PC-9 (cell line): ENCODE results near the gene NAA25. TPM values are rescaled to one million over a fixed set of nuclear protein-coding genes. Genes with fewer than 3 reads are reported as not detected.

Source experiments
- BruUV-seq: library from RNA; stranded (reverse); fragments of 400-500 nt; replicated peaks from 2 replicates; lab custom pipeline; 2021; lab: Mats Ljungman, UMichigan
- CTCF ChIA-PET: fragments of 300-600 bp; sonication (Branson Sonifier 250); formaldehyde crosslinking; loops from one replicate; lab custom pipeline; 2022; ENCODE audit warnings: antibody characterized with exemption; lab: Charles Lee
- POLR2A ChIA-PET: fragments of 300-600 bp; sonication (Branson Sonifier 250); formaldehyde crosslinking; loops from one replicate; lab custom pipeline; 2022; ENCODE audit warnings: antibody characterized with exemption; ENCODE audit not compliant: unreplicated experiment; lab: Charles Lee
- DNase-seq, 2 experiments: peaks; one replicate each; pipeline versions ENCODE4 v3.0.0 to v3.0.0-alpha.2; 2015 to 2022; ENCODE audit warnings: mixed read lengths in 1 of 2
- H2AFZ ChIP-seq: fragments of 200-600 bp; sonication (generic); 2 replicates; pipeline ENCODE4 v1.8.1; 2017; ENCODE audit warnings: antibody characterized with exemption
- H3F3A ChIP-seq: fragments of 200-600 bp; sonication (generic); 2 replicates; pipeline ENCODE4 v1.8.1; 2017; ENCODE audit warnings: antibody characterized with exemption, mild to moderate bottlenecking, low read depth; ENCODE audit not compliant: insufficient read depth
- H3K27ac ChIP-seq: fragments of 200-600 bp; sonication (generic); 2 replicates; pipeline ENCODE4 v1.6.1; 2016; ENCODE audit warnings: mixed run types
- H3K27me3 ChIP-seq: fragments of 200-600 bp; sonication (generic); 2 replicates; pipeline ENCODE4 v1.6.1; 2016; ENCODE audit warnings: low read depth, mixed run types; ENCODE audit not compliant: insufficient read depth
- H3K36me3 ChIP-seq: fragments of 200-600 bp; sonication (generic); 2 replicates; pipeline ENCODE4 v1.6.1; 2016; ENCODE audit warnings: low read depth, mixed run types
- H3K4me1 ChIP-seq: fragments of 200-600 bp; sonication (generic); replicated peaks from 2 replicates; pipeline ENCODE4 v1.6.1; 2016; ENCODE audit warnings: mixed run types; ENCODE audit not compliant: insufficient read depth
- H3K4me2 ChIP-seq: fragments of 200-600 bp; sonication (generic); 2 replicates; pipeline ENCODE4 v1.6.1; 2017; ENCODE audit warnings: mixed run types
- H3K4me3 ChIP-seq: fragments of 200-600 bp; sonication (generic); 2 replicates; pipeline ENCODE4 v1.6.1; 2016; ENCODE audit warnings: mixed run types
- H3K79me2 ChIP-seq: fragments of 200-600 bp; sonication (generic); 2 replicates; pipeline ENCODE4 v1.6.1; 2017; ENCODE audit warnings: low read depth, mixed run types
- H3K9me2 ChIP-seq: fragments of 200-600 bp; sonication (generic); 2 replicates; pipeline ENCODE4 v1.8.1; 2017; ENCODE audit warnings: mild to moderate bottlenecking; ENCODE audit not compliant: insufficient read depth
- H3K9me3 ChIP-seq: fragments of 200-600 bp; sonication (generic); 2 replicates; pipeline ENCODE4 v1.8.1; 2016; ENCODE audit warnings: low read depth; ENCODE audit not compliant: insufficient read depth
- H4K20me1 ChIP-seq: fragments of 200-600 bp; sonication (generic); 2 replicates; pipeline ENCODE4 v1.8.1; 2017; ENCODE audit not compliant: insufficient read depth
- CTCF ChIP-seq: fragments of 200-600 bp; sonication (generic); conservative IDR thresholded peaks from 2 replicates; pipeline ENCODE4 v1.6.1; 2017; ENCODE audit warnings: mixed run types, antibody characterized with exemption, mild to moderate bottlenecking, moderate library complexity
- EZH2 ChIP-seq: fragments of 200-600 bp; sonication (generic); IDR thresholded peaks from 2 replicates; pipeline ENCODE4 v1.8.0; 2017; ENCODE audit warnings: antibody characterized with exemption, low read depth
- intact Hi-C: fragments of 100-400 bp; cut with micrococcal nuclease; formaldehyde crosslinking; loops from one replicate; pipeline ENCODE4 v1.10.0; 2022; ENCODE audit not compliant: unreplicated experiment
- total RNA-seq: library from RNA; stranded (reverse); gene quantifications from 2 replicates; pipeline ENCODE4 v1.2.3, GENCODE V29; 2021

NAA25 gene
- total RNA-seq, 1 experiment from 2014 or later: 37.0 TPM

DNA sequence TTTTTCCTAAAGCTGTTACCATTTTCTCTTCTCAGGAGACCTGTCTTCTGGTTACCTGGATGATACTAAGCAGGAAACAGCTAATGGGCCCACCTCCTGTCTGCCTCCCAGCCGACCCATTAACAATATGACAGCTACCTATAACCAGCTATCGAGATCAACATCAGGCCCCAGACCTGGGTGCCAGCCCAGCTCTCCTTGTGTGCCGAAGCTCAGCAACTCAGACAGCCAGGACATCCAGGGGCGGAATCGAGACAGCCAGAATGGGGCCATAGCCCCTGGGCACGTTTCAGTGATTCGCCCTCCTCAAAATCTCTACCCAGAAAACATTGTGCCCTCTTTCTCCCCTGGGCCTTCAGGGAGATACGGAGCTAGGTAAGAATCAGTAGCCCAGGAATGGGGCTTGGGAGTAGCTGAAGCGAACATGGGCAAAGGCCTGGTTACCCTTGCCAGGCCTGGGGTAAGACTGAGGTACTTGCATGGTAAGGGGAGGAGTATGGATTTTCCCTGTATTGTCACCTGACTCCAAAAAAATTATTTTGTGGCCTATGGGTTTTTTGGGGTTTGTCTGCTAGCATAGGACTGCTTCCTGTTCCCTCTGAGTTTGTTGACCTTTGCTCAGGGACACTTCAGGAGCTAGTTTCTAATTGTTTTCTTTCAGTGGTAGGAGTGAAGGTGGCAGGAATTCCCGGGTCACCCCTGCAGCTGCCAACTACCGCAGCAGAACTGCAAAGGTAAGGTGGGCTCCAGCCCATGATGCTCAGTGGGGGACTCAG lies 43.4 kb upstream of the NAA25 start:
- no peak overlapping the region for H2AFZ ChIP-seq
- no peaks in the 10 kb centered on the region; the same call in 1 of the 2 replicates for H3K9me2 ChIP-seq
- H3K27ac ChIP-seq: no peak overlapping the region
- no peaks in the 10 kb centered on the region for H3K9me3 ChIP-seq
- H3K4me1 ChIP-seq: peaks cover 37% of the 10 kb centered on the region
- no peak overlapping the region for H3K4me2 ChIP-seq
- TF ChIP-seq EZH2 (no peak), CTCF (no peak)
- H3K27me3 ChIP-seq: no peaks in the 10 kb centered on the region
- intact Hi-C loops: no loop called here
- POLR2A ChIA-PET: interaction anchor here (0.9 kb wide), 1 partner anchor 12 kb away, joined by 7 read pairs; no protein-coding TSS in a partner anchor
- no peak for DNase-seq
- peaks cover 56% of the 10 kb centered on the region for H3F3A ChIP-seq
- H3K79me2 ChIP-seq: peaks cover 19% of the 10 kb centered on the region
- H4K20me1 ChIP-seq: peaks cover 5% of the 10 kb centered on the region; the same call in 1 of the 2 replicates
- no peak overlapping the region for H3K4me3 ChIP-seq
- H3K36me3 ChIP-seq: peaks cover 46% of the 10 kb centered on the region
- BruUV-seq: no TSS peak
- CTCF ChIA-PET: interaction anchor here (0.7 kb wide), 1 partner anchor 235 kb away, joined by 13 read pairs; no protein-coding TSS in a partner anchor

- Histone ChIP-seq H3K4me1 (peaks cover 37% of the 10 kb centered on the region), H3K79me2 (peaks cover 24% of the 10 kb centered on the region), H3F3A (peaks cover 53% of the 10 kb centered on the region), H3K27ac (peak overlapping the region; percentile 72), H3K36me3 (peaks cover 57% of the 10 kb centered on the region), H3K4me3 (no peak overlapping the region), H3K27me3 (no peaks in the 10 kb centered on the region), H3K4me2 (peak overlapping the region; percentile 51), H3K9me3 (no peaks in the 10 kb centered on the region), H3K9me2 (no peaks in the 10 kb centered on the region; the same call in 1 of the 2 replicates), H2AFZ (no peak overlapping the region), H4K20me1 (peaks cover 2% of the 10 kb centered on the region; the same call in 1 of the 2 replicates)
- peak; percentile 85 to 98 for DNase-seq
- intact Hi-C loops: loop anchor here (1.0 to 10.0 kb wide), 3 partner anchors 27 to 55 kb away; no protein-coding TSS in a partner anchor
- ChIA-PET POLR2A (interaction anchor here (0.7 kb wide), 1 partner anchor 53 kb away, joined by 6 read pairs; no protein-coding TSS in a partner anchor), CTCF (interaction anchor here (0.7 kb wide), 1 partner anchor 1699 kb away, joined by 3 read pairs; no protein-coding TSS in a partner anchor)
- BruUV-seq: no TSS peak
- TF ChIP-seq CTCF (no peak), EZH2 (no peak)
Measured at GRCh38 chr12:112149596-112149995, 41.0 kb upstream of the NAA25 start.

- Histone ChIP-seq H3K27ac (peak overlapping the region; percentile 72), H3K27me3 (no peaks in the 10 kb centered on the region), H3K4me2 (peak overlapping the region; percentile 36), H3K9me3 (no peaks in the 10 kb centered on the region), H3K4me1 (peaks cover 37% of the 10 kb centered on the region), H2AFZ (no peak overlapping the region), H3K9me2 (no peaks in the 10 kb centered on the region; the same call in 1 of the 2 replicates), H3F3A (peaks cover 53% of the 10 kb centered on the region), H4K20me1 (no peaks in the 10 kb centered on the region), H3K79me2 (peaks cover 24% of the 10 kb centered on the region), H3K4me3 (no peak overlapping the region), H3K36me3 (peaks cover 66% of the 10 kb centered on the region)
- ChIA-PET CTCF (interaction anchor here (0.6 kb wide), 1 partner anchor 77 kb away, joined by 3 read pairs; no protein-coding TSS in a partner anchor), POLR2A (interaction anchor here (0.5 to 0.6 kb wide), 2 partner anchors 13 to 39 kb away, joined by 3 to 8 read pairs; no protein-coding TSS in a partner anchor)
- intact Hi-C loops: loop anchor here (2.0 to 10.0 kb wide), 2 partner anchors 25 to 53 kb away; no protein-coding TSS in a partner anchor
- DNase-seq: peak; percentile 67 to 80
- no TSS peak for BruUV-seq
- no peak for TF ChIP-seq CTCF
- no peak for TF ChIP-seq EZH2
Measured at GRCh38 chr12:112148031-112148513, 39.5 kb upstream of the NAA25 start.
